GM12864 (cell line): ENCODE data around the gene CDH2.

Experiments
- DNase-seq: peaks from one replicate; pipeline ENCODE4 v3.0.0-alpha.2; 2011; ENCODE audit warnings: low read depth
- H3K4me3 ChIP-seq: 2 replicates; pipeline ENCODE4 v1.5.1; 2011; ENCODE audit warnings: mild to moderate bottlenecking, low read depth, low read length, control low read depth
- CTCF ChIP-seq: IDR thresholded peaks from 2 replicates; pipeline ENCODE4 v1.5.1; 2011; ENCODE audit warnings: low read depth, mild to moderate bottlenecking, moderate library complexity, low read length, control low read depth, inconsistent platforms; ENCODE audit errors: missing control alignments

Gene CDH2

GRCh38 chr18:28123401-28124030 is 53.4 kb downstream of the CDH2 start:
- DNase-seq: no peak
- no peak for TF ChIP-seq CTCF
- no peak overlapping the region for H3K4me3 ChIP-seq

- no peak for TF ChIP-seq CTCF
- H3K4me3 ChIP-seq: no peak overlapping the region
- DNase-seq: no peak
Measured at GRCh38 chr18:28120828-28121515, 56.0 kb downstream of the CDH2 start.

GRCh38 chr18:28116461-28116860 is 60.5 kb downstream of the CDH2 start:
- no peak overlapping the region for H3K4me3 ChIP-seq
- TF ChIP-seq CTCF: no peak
- no peak for DNase-seq

- TF ChIP-seq CTCF: no peak
- no peak for DNase-seq
- H3K4me3 ChIP-seq: no peak overlapping the region
Measured at GRCh38 chr18:28115149-28115550, 61.8 kb downstream of the CDH2 start.

- TF ChIP-seq CTCF: no peak
- DNase-seq: no peak
- H3K4me3 ChIP-seq: no peak overlapping the region
Measured at GRCh38 chr18:28114472-28114871, 62.5 kb downstream of the CDH2 start.

- DNase-seq: no peak
- TF ChIP-seq CTCF: no peak
- no peak overlapping the region for H3K4me3 ChIP-seq
Measured at GRCh38 chr18:28113271-28114029, 63.5 kb downstream of the CDH2 start.
